Gastroesophageal sphincter (tissue), 4 donors: Measurements from ENCODE around the gene NRG2. TPM values are rescaled to one million over a fixed set of nuclear protein-coding genes. Genes with fewer than 3 reads are reported as not detected.

Experiments used
- ATAC-seq: fragments of 150-250 bp; one replicate; pipeline ENCODE4 v1.9.1; 2016; ENCODE audit warnings: mild to moderate bottlenecking, moderate library complexity
- H3K27ac ChIP-seq, 4 donors: fragments of 200-600 bp; sonication (generic) in 3 of 4; 1 replicate in 3 of 4; 2 replicates in 1 of 4; pipeline ENCODE4 v1.5.1; 2016 to 2019
- H3K27me3 ChIP-seq: fragments of 200-600 bp; sonication (generic); one replicate; pipeline ENCODE4 v1.5.1; 2019
- H3K36me3 ChIP-seq, 2 donors: fragments of 200-600 bp; sonication (generic); one replicate each; pipeline ENCODE4 v1.5.1; 2019; ENCODE audit warnings: control low read depth in 1 of 2
- H3K4me1 ChIP-seq, 3 donors: fragments of 200-600 bp; sonication (generic); 1 replicate in 2 of 3; 2 replicates in 1 of 3; pipeline ENCODE4 v1.5.1; 2016 to 2019; ENCODE audit warnings: control low read depth in 2 of 3
- H3K4me3 ChIP-seq, 2 donors: fragments of 200-600 bp; sonication (generic); one replicate each; pipeline ENCODE4 v1.5.1; 2019; ENCODE audit warnings: mild to moderate bottlenecking in 1 of 2, moderate library complexity in 1 of 2
- H3K9me3 ChIP-seq, 3 donors: fragments of 200-600 bp; sonication (generic); one replicate each; pipeline ENCODE4 v1.5.1; 2017 to 2019; ENCODE audit warnings: control low read depth in 2 of 3
- CTCF ChIP-seq, 4 experiments: fragments of 200-600 bp in 2 of 4; fragments of 450-650 bp in 2 of 4; sonication (generic) in 1 of 4; IDR thresholded peaks; one replicate each; pipeline ENCODE4 v1.5.1; 2017 to 2019; ENCODE audit warnings: antibody characterized with exemption in 4 of 4, mild to moderate bottlenecking in 2 of 4, moderate library complexity in 2 of 4
- EP300 ChIP-seq: sonication (generic); formaldehyde crosslinking; IDR thresholded peaks from one replicate; pipeline ENCODE4 v1.6.1; 2017; ENCODE audit warnings: antibody characterized with exemption, mild to moderate bottlenecking
- POLR2A ChIP-seq, 2 donors: fragments of 450-650 bp; IDR thresholded peaks; one replicate each; pipeline ENCODE4 v1.6.1; 2017; ENCODE audit warnings: antibody characterized with exemption in 2 of 2, mild to moderate bottlenecking in 2 of 2, moderate library complexity in 1 of 2
- POLR2AphosphoS5 ChIP-seq: sonication (generic); formaldehyde crosslinking; IDR thresholded peaks from one replicate; pipeline ENCODE4 v1.6.1; 2017; ENCODE audit warnings: antibody characterized with exemption
- WGBS, 2 donors: methylation state at CpG; one replicate each; pipeline ENCODE4 v1.1.5; 2018; ENCODE audit warnings: low coverage in 1 of 2; 5-methylcytosine and 5-hydroxymethylcytosine counted together
- total RNA-seq, 4 donors: library from RNA; depleted of rRNA; stranded (reverse); fragments of >200 nt; gene quantifications; one replicate each; pipeline ENCODE4 v1.1.0, GENCODE V29; 2016

Gene NRG2
- total RNA-seq, 4 donors from 2014 or later = 3.2 to 7.6 (median 5.1) TPM

- ATAC-seq = peak; percentile 5
- TF ChIP-seq CTCF (IDR thresholded peaks at IDR 0.05) = peak in 1 of 4 experiments; percentile 17
- TF ChIP-seq POLR2AphosphoS5 = no peak
- Histone ChIP-seq H3K36me3 (no peaks in the 10 kb centered on the region), H3K4me3 (peak overlapping the region; percentile 60 to 82), H3K4me1 (peaks cover 0 to 50% (median 11%) of the 10 kb centered on the region in 3 donors), H3K27me3 (no peaks in the 10 kb centered on the region), H3K9me3 (no peaks in the 10 kb centered on the region), H3K27ac (peak overlapping the region in 3 of 4 donors; percentile 78 to 84 (median 79))
- WGBS, 2 donors = no CpG with 5 or more reads among the region's 12 CpGs
Observed at GRCh38 chr5:140043508-140043872, 391 bp upstream of the NRG2 start.

GRCh38 chr5:140042393-140042642 is 781 bp downstream of the NRG2 start:
- H3K36me3 ChIP-seq = no peaks in the 10 kb centered on the region
- H3K9me3 ChIP-seq = no peaks in the 10 kb centered on the region
- peaks cover 0 to 61% (median 11%) of the 10 kb centered on the region in 3 donors for H3K4me1 ChIP-seq
- TF ChIP-seq CTCF (IDR thresholded peaks at IDR 0.05) = no peak
- no peak for ATAC-seq
- no peaks in the 10 kb centered on the region for H3K27me3 ChIP-seq
- 4% methylated on average over 13 of the region's 19 CpGs; no CpG with 5 or more reads in 1 of the 2 donors for WGBS, 2 donors
- peak overlapping the region; percentile 60 to 82 for H3K4me3 ChIP-seq
- peak overlapping the region; percentile 4 to 84 (median 78) for H3K27ac ChIP-seq

GRCh38 chr5:140041492-140042392 is 1.4 kb downstream of the NRG2 start:
- Histone ChIP-seq H3K4me3 (peak overlapping the region; percentile 60 to 82), H3K4me1 (peaks cover 0 to 61% (median 11%) of the 10 kb centered on the region in 3 donors), H3K36me3 (no peaks in the 10 kb centered on the region), H3K27ac (peak overlapping the region; percentile 4 to 84 (median 78)), H3K27me3 (no peaks in the 10 kb centered on the region), H3K9me3 (no peaks in the 10 kb centered on the region)
- 17 to 54% methylated on average over 3 to 12 of the region's 34 CpGs for WGBS, 2 donors
- TF ChIP-seq POLR2AphosphoS5 = peak; percentile 38
- peak in 1 of 4 experiments; percentile 12 for TF ChIP-seq CTCF (IDR thresholded peaks at IDR 0.05)
- no peak for TF ChIP-seq EP300
- TF ChIP-seq POLR2A (IDR thresholded peaks at IDR 0.05) = no peak
- peak; percentile 62 for ATAC-seq

- no peak for TF ChIP-seq POLR2A (IDR thresholded peaks at IDR 0.05)
- TF ChIP-seq CTCF (IDR thresholded peaks at IDR 0.05) = no peak
- no peak for TF ChIP-seq POLR2AphosphoS5
- no peak for TF ChIP-seq EP300
- Histone ChIP-seq H3K4me3 (peak overlapping the region; percentile 60 to 82), H3K4me1 (peaks cover 0 to 66% (median 11%) of the 10 kb centered on the region in 3 donors), H3K27ac (peak overlapping the region; percentile 36 to 84 (median 78)), H3K9me3 (no peaks in the 10 kb centered on the region), H3K36me3 (no peaks in the 10 kb centered on the region), H3K27me3 (no peaks in the 10 kb centered on the region)
- WGBS, 2 donors = 46 to 67% methylated on average over 4 of the region's 4 CpGs
- ATAC-seq = no peak
Observed at GRCh38 chr5:140041099-140041491, 2.0 kb downstream of the NRG2 start.

GRCh38 chr5:140040358-140040757 is 2.7 kb downstream of the NRG2 start:
- WGBS, 2 donors = 80 to 82% methylated on average over 1 of the region's 1 CpG
- H3K4me1 ChIP-seq = peaks cover 0 to 74% (median 11%) of the 10 kb centered on the region in 3 donors
- H3K9me3 ChIP-seq = no peaks in the 10 kb centered on the region
- H3K36me3 ChIP-seq = no peaks in the 10 kb centered on the region
- no peak overlapping the region for H3K4me3 ChIP-seq
- no peaks in the 10 kb centered on the region for H3K27me3 ChIP-seq
- ATAC-seq = no peak
- TF ChIP-seq CTCF (IDR thresholded peaks at IDR 0.05) (no peak), POLR2AphosphoS5 (no peak), POLR2A (IDR thresholded peaks at IDR 0.05) (no peak), EP300 (no peak)
- H3K27ac ChIP-seq = peak overlapping the region in 3 of 4 donors; percentile 40 to 84 (median 79)
